ENCODE measurements around the gene EIF3M.
A peak's percentile ranks its signal among the peaks of the same experiment; 100 is the strongest.
"Not testable (repeated sequence)": the region's sequence is repeated elsewhere in the genome, so short reads cannot be mapped to it uniquely, and the experiment has no call there.

The EIF3M gene

GRCh38 chr11:32574421-32574820, 9.2 kb upstream of the EIF3M start:
- Mint-ChIP-seq H3K4me1 (no peaks in the 10 kb centered on the region), H3K9me3 (no peaks in the 10 kb centered on the region), H3K4me3 (no peak overlapping the region), H3K36me3 (no peaks in the 10 kb centered on the region), H3K27ac (no peak overlapping the region), H3K27me3 (peaks cover 17% of the 10 kb centered on the region)
- no peak for DNase-seq (ENCODE audit: low spot score in 2 of 2)
- no peak for ATAC-seq (ENCODE audit: low read depth)

- no peak for DNase-seq (ENCODE audit: low spot score in 2 of 2)
Measured at GRCh38 chr11:32575070-32575469, 8.6 kb upstream of the EIF3M start.

GRCh38 chr11:32576456-32576855, 7.2 kb upstream of the EIF3M start:
- Mint-ChIP-seq H3K4me3 (no peak overlapping the region), H3K27me3 (peaks cover 7% of the 10 kb centered on the region), H3K9me3 (no peaks in the 10 kb centered on the region), H3K27ac (no peak overlapping the region), H3K4me1 (no peaks in the 10 kb centered on the region), H3K36me3 (no peaks in the 10 kb centered on the region)
- ATAC-seq (ENCODE audit: low read depth) (no peak), DNase-seq (ENCODE audit: low spot score in 2 of 2) (no peak)

More at GRCh38 chr11:32575070-32575469, 8.6 kb upstream of the EIF3M start:
- Mint-ChIP-seq H3K27ac (no peak overlapping the region), H3K27me3 (peaks cover 17% of the 10 kb centered on the region), H3K36me3 (no peaks in the 10 kb centered on the region), H3K4me1 (no peaks in the 10 kb centered on the region), H3K4me3 (no peak overlapping the region), H3K9me3 (no peaks in the 10 kb centered on the region)
- no peak for ATAC-seq (ENCODE audit: low read depth)

- Mint-ChIP-seq H3K4me3 (no peak overlapping the region), H3K9me3 (no peaks in the 10 kb centered on the region)
- no peak for ATAC-seq (ENCODE audit: low read depth)
Measured at GRCh38 chr11:32580967-32581366, 2.7 kb upstream of the EIF3M start.

GRCh38 chr11:32581556-32581955, 2.1 kb upstream of the EIF3M start:
- Mint-ChIP-seq H3K27ac (no peak overlapping the region), H3K4me3 (no peak overlapping the region), H3K4me1 (peaks cover 21% of the 10 kb centered on the region), H3K36me3 (no peaks in the 10 kb centered on the region), H3K9me3 (no peaks in the 10 kb centered on the region), H3K27me3 (no peaks in the 10 kb centered on the region)
- no peak for ATAC-seq (ENCODE audit: low read depth)
- no peak for DNase-seq (ENCODE audit: low spot score in 2 of 2)

More at GRCh38 chr11:32580967-32581366, 2.7 kb upstream of the EIF3M start:
- no peak overlapping the region for H3K27ac Mint-ChIP-seq
- H3K36me3 Mint-ChIP-seq, result no peaks in the 10 kb centered on the region
- peaks cover 19% of the 10 kb centered on the region for H3K4me1 Mint-ChIP-seq
- no peaks in the 10 kb centered on the region for H3K27me3 Mint-ChIP-seq
- DNase-seq (ENCODE audit: low spot score in 2 of 2), result no peak

GRCh38 chr11:32584921-32585320, 1.3 kb downstream of the EIF3M start:
- DNase-seq (ENCODE audit: low spot score in 2 of 2) (no peak), ATAC-seq (ENCODE audit: low read depth) (no peak)
- no peaks in the 10 kb centered on the region for H3K9me3 Mint-ChIP-seq
- H3K27ac Mint-ChIP-seq, result peak overlapping the region; percentile 97
- no peaks in the 10 kb centered on the region for H3K27me3 Mint-ChIP-seq
- H3K4me3 Mint-ChIP-seq, result peak overlapping the region; percentile 97
- peaks cover 5% of the 10 kb centered on the region for H3K36me3 Mint-ChIP-seq
- H3K4me1 Mint-ChIP-seq, result peaks cover 25% of the 10 kb centered on the region

GRCh38 chr11:32586576-32587190, 3.1 kb downstream of the EIF3M start:
- peaks cover 12% of the 10 kb centered on the region for H3K36me3 Mint-ChIP-seq
- H3K27ac Mint-ChIP-seq, result peak overlapping the region; percentile 54
- no peak for DNase-seq (ENCODE audit: low spot score in 2 of 2)
- no peaks in the 10 kb centered on the region for H3K27me3 Mint-ChIP-seq
- H3K4me3 Mint-ChIP-seq, result peak overlapping the region; percentile 3
- peaks cover 25% of the 10 kb centered on the region for H3K4me1 Mint-ChIP-seq
- H3K9me3 Mint-ChIP-seq, result no peaks in the 10 kb centered on the region
- ATAC-seq (ENCODE audit: low read depth), result no peak

- H3K4me1 Mint-ChIP-seq, result peaks cover 7% of the 10 kb centered on the region
Measured at GRCh38 chr11:32594272-32594671, 10.6 kb downstream of the EIF3M start.

GRCh38 chr11:32596114-32596513, 12.5 kb downstream of the EIF3M start:
- not testable (repeated sequence) for H3K27ac Mint-ChIP-seq; ATAC-seq (ENCODE audit: low read depth)
- H3K36me3 Mint-ChIP-seq, result peaks cover 40% of the 10 kb centered on the region

More at GRCh38 chr11:32594272-32594671, 10.6 kb downstream of the EIF3M start:
- ATAC-seq (ENCODE audit: low read depth) (no peak), DNase-seq (ENCODE audit: low spot score in 2 of 2) (no peak)
- Mint-ChIP-seq H3K4me3 (no peak overlapping the region), H3K9me3 (no peaks in the 10 kb centered on the region), H3K27me3 (no peaks in the 10 kb centered on the region), H3K27ac (no peak overlapping the region), H3K36me3 (peaks cover 47% of the 10 kb centered on the region)

GRCh38 chr11:32597921-32598320, 14.3 kb downstream of the EIF3M start:
- no peak for ATAC-seq (ENCODE audit: low read depth)
- peaks cover 33% of the 10 kb centered on the region for H3K36me3 Mint-ChIP-seq
- DNase-seq (ENCODE audit: low spot score in 2 of 2), result no peak
- no peak overlapping the region for H3K27ac Mint-ChIP-seq
- H3K27me3 Mint-ChIP-seq, result no peaks in the 10 kb centered on the region
- no peaks in the 10 kb centered on the region for H3K4me1 Mint-ChIP-seq
- H3K9me3 Mint-ChIP-seq, result no peaks in the 10 kb centered on the region
- H3K4me3 Mint-ChIP-seq, result no peak overlapping the region

More at GRCh38 chr11:32596114-32596513, 12.5 kb downstream of the EIF3M start:
- not testable (repeated sequence) for H3K9me3 Mint-ChIP-seq; H3K27me3 Mint-ChIP-seq; H3K4me1 Mint-ChIP-seq; DNase-seq (ENCODE audit: low spot score in 2 of 2); H3K4me3 Mint-ChIP-seq

GRCh38 chr11:32602657-32603415, 19.2 kb downstream of the EIF3M start:
- H3K36me3 Mint-ChIP-seq, result peaks cover 18% of the 10 kb centered on the region
- DNase-seq (ENCODE audit: low spot score in 2 of 2), result no peak
- H3K4me3 Mint-ChIP-seq, result no peak overlapping the region
- no peak for ATAC-seq (ENCODE audit: low read depth)
- H3K27ac Mint-ChIP-seq, result no peak overlapping the region
- no peaks in the 10 kb centered on the region for H3K27me3 Mint-ChIP-seq
- peaks cover 2% of the 10 kb centered on the region for H3K9me3 Mint-ChIP-seq
- no peaks in the 10 kb centered on the region for H3K4me1 Mint-ChIP-seq

- H3K27me3 Mint-ChIP-seq, result no peaks in the 10 kb centered on the region
- peaks cover 9% of the 10 kb centered on the region for H3K9me3 Mint-ChIP-seq
- no peak for DNase-seq (ENCODE audit: low spot score in 2 of 2)
- no peak for ATAC-seq (ENCODE audit: low read depth)
- no peak overlapping the region for H3K4me3 Mint-ChIP-seq
- no peaks in the 10 kb centered on the region for H3K4me1 Mint-ChIP-seq
- H3K36me3 Mint-ChIP-seq, result peaks cover 23% of the 10 kb centered on the region
- no peak overlapping the region for H3K27ac Mint-ChIP-seq
Measured at GRCh38 chr11:32606220-32606619, 22.6 kb downstream of the EIF3M start.

GRCh38 chr11:32608826-32609225, 25.2 kb downstream of the EIF3M start:
- not testable (repeated sequence) for DNase-seq (ENCODE audit: low spot score in 2 of 2); H3K27me3 Mint-ChIP-seq; H3K27ac Mint-ChIP-seq; ATAC-seq (ENCODE audit: low read depth); H3K9me3 Mint-ChIP-seq; H3K4me3 Mint-ChIP-seq; H3K4me1 Mint-ChIP-seq
- H3K36me3 Mint-ChIP-seq, result peaks cover 20% of the 10 kb centered on the region

GRCh38 chr11:32610797-32611352, 27.2 kb downstream of the EIF3M start:
- Mint-ChIP-seq H3K4me1 (no peaks in the 10 kb centered on the region), H3K27ac (no peak overlapping the region), H3K36me3 (peaks cover 14% of the 10 kb centered on the region), H3K4me3 (no peak overlapping the region), H3K9me3 (peaks cover 9% of the 10 kb centered on the region), H3K27me3 (no peaks in the 10 kb centered on the region)
- no peak for ATAC-seq (ENCODE audit: low read depth)
- DNase-seq (ENCODE audit: low spot score in 2 of 2), result no peak
